GM21360 (cell line): Measurements from ENCODE around the gene PPP1R13B.

Experiments
- ATAC-seq: cut with Tn5 transposase; IDR thresholded peaks from one replicate; pipeline ENCODE4 v1.9.1; 2021; ENCODE audit warnings: mild to moderate bottlenecking, moderate library complexity; ENCODE audit not compliant: unreplicated experiment

Gene PPP1R13B

DNA sequence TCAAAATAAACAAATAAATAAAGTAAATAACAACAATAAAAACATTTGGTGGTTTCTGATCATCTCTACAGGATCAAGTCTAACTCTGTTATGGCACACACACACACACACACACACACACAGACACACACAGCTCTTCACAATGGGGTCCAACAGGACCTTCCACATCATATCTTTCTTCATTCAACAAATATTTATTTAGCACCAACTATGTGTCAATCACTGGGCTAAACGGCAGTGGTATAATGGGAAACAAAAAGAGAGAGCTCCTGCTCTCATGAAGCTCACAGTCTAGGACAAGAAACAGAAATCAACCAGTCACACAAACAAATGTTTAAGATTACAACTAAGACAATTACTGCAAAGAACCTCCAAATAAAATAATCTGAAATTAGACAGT, 9.3 kb downstream of the PPP1R13B start:
- no peak for ATAC-seq

DNA sequence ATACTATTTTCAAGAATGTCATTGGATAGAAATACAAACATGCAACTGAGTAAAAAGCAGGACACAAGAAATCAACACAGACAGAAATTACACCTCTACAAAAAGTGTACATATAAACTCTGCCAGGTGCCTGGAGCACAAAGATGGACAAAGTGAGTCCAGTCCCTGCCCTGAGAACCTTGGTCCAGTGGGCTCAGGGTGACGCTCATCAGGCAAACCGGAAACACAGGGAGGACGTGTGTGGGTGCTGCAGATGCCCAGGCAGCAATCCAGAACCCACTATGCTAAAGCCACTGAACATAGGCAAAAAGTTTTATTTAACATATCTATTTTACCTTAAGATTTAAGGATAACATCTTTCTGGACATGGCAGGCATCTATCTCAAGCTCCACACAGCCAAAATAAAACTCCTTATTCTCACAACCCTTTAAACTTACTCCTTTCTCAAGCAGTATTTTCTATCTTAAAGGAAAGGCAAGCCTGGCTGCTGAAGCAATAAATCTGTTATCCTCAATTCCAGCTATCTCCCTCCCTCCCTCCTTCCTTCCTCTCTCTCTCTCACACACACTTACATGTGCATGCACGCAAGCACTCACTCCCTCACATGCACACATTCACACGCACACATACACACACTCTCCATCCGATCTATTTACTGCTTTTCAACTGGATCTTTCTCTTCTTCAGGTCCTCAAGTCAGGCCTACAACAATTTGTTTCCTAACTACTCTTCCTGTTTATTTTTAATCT, 10.2 kb downstream of the PPP1R13B start:
- no peak for ATAC-seq

DNA sequence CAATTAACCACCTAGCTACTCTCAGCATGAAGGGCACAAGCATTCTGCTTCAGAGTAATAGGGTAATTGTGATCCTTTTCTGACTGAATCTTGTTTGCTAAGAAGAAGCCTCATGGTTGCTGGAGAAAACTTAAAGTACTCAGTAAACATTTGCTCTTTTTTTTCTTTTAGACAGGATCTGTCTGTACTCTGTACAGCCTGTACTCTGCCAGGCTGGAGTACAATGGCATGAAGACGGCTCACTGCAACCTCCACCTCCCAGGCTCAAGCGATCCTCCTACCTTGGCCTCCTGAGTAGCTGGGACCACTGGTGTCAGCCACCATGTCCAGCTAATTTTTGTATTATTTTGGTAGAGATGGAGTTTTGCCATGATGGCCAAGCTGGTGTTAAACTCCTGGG, 12.4 kb downstream of the PPP1R13B start:
- ATAC-seq: no peak

DNA sequence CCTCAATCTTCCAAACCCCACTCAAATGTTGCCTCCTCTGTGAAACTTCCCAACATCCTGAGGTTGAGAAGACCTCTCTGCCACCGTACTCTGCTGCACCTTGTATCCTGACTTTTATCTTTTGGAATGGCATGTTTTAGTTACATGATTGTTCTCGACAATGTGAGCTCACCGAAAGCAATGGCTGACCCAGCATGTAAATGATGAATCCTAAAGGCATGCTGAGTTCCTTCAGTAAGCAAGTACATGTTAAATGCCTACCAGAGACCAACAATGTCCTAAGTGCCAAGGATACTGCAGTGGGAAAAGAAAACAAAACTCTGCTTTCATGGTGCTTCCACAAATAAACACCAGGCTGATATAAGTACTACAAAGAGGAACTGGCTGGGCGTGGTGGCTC, 13.7 kb downstream of the PPP1R13B start:
- no peak for ATAC-seq

DNA sequence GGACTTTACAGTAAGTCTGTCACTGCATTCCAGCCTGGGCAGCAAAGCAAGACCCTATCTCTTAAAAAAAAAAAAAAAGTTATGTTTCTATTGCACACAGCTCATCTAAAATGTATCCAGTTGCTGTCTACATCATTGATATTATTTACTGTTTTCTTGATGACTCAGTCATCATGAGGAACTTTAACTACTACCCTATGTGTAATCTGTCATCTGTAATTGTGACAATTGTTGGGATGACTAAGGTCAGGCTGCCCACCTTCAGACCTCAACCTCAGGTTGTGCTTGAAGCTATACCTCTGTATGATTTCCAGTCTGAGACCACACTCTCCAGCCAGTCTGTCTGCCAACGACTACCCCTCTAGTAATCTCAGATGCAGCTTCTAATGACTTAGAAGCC, 15.3 kb downstream of the PPP1R13B start:
- ATAC-seq: no peak

DNA sequence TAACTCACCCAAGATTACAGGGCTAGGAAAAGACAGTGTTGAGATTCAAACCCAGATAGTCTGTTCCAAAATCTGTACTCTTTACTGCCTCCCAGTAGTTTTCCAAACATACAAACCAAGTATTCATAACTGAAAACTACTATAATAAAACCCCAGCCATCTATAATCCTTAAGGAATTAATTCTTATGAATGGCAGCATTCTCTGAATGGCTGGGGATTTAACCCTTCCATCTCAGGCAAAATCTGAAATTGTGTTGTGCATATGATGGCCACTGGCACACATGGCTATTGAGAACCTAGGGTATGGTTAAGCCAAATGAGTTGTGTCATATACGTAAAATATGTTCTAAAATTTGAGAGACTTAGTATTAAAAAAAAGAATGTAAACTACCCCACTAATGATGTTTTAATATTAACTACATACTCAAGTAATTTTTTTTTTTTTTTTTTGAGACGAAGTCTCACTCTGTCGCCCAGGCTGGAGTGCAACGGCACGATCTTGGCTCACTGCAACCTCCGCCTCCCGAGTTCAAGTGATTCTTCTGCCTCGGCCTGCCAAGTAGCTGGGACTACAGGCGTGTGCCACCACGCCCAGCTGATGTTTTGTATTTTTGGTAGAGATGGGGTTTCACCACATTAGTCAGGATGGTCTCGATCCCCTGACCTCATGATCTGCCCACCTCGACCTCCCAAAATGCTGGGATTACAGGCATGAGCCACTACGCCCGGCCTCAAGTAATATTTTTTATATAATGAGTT, 16.7 kb downstream of the PPP1R13B start:
- no peak for ATAC-seq

DNA sequence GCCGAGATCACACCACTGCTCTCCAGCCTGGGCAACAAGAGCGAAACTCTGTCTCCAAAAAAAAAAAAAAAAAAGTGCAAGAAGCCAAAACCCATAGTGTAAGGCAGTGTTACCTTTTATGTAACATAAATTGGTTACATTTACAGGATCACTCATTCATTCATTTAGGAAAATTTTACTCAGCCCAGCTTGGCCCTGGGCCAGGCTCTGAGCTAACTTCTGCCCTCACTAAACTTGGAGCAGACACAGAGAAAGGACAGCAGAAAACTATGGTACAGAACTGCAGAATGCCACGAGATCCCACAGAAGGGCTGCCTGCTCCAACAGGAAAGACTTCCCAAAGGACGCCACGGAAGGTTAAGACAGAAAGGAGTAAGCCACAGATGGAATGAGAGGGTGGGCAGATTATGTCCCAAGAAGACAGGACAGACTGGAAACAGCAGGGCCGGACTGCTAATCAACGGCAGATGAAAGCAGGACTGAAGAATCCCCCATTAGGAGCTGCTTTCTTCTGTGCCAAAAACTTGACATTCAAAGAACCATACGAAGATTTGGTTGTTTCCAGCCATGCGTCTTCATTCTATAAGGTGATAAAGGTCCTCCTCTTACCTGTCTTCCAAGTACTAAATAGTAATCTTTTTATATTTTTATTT, 18.9 kb downstream of the PPP1R13B start:
- ATAC-seq: no peak

DNA sequence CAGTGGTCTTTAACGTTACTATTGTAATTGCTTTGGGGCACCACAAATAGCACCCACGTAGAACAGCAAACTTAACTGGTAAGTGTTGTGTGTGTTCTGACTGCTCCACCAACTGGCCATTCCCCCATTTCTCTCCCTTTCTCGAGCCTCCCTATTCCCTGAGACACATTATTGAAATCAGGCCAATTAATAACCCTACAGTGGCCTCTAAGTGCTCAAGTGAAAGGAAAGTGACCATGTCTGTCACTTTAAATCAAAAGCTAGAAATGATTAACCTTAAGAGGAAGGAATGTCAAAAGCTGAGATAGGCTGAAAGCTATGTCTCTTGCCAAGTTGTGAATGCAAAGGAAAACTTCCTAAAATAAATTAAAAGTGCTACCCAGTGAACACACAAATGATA, 22.3 kb downstream of the PPP1R13B start:
- no peak for ATAC-seq

DNA sequence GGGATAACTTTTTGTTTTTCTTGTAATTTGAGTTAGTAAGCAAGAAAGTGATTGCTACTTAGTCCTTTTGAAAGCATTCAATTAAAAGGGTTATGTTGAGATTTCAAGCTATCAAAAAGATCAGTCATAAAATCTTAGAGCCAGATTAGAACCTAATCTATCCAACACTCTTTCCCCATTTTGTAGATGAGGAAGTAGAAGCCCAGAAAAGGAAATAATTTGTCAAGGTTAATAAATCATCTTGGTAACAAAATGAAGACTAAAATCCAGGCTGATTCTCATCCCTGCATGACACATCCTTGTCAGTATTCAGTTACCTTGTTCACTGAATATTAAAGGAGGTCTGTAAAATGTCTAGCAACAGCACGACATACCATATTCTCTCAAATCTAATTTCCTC, 26.5 kb downstream of the PPP1R13B start:
- no peak for ATAC-seq

DNA sequence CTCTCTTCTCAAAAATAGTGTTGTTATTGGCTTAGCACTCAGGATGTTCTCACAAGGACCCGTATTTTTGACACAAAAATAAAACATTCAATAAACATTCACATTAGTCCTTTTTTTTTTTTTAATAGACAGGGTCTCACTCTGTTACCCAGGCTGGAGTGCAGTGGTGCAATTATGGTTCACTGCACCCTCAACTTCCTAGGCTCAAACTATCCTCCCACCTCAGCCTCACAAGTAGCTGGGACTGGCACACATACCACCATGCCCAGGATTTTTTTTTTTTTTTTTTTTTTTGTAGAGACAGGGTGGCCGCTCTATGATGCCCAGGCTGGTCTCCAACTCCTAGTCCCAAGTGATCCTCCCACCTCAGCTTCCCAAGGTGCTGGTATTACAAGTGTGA, 27.0 kb downstream of the PPP1R13B start:
- no peak for ATAC-seq

DNA sequence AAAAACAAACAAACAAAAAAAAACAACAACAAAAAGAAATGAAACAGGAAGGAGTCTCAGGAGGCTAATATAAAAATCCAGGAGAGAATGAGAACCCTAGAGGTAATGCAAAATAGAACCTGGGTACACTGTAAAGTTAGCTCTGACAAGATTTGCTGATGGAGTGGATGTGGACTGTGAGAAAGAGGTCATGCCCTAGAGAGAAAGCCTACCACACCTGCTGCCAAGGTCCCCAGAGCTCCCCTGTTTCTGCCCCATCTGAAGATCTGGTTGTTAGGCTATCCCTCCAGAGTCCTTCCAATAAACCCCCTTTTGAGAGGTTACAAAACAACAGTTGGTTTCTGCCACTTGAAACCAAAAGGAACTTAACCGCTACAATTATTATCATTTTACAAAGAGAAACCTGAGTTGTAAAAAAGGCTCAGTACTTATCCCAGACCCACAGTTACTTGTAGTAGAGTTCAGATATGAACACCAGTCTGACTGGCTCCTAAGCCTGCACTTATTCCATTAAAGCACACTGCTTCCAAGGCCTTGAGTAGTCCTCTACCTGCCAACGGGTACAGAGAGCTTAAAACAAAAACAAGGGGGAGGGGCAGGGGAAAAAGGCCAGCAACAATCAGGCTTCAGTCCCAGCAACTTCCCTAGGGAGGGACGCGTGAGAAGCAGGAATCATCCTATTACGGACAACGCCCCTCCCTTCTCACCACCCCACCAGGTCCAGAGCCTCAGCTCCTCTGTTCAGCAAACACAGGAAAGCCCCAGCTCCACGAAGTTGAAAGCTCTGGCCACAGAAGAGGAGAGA, 27.7 kb downstream of the PPP1R13B start:
- no peak for ATAC-seq

DNA sequence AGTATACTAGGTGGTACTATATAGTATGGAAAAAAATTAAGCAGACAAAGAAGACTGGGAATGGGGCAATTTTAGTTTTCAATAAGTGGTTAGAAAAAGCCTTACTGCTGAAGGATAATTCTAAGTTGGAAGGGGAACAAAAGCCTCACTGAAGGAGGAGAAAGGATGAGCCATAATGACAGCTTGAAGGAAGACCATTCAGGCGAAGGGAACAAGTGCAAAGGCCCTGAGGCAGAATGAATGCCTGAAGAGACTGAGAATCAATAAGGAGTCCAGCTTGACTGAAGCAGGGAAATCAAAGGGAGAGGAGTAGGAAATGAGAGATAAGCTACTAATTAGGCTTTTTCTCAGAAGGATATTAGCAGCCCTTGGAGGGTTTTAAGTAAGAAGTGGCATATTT, 28.5 kb downstream of the PPP1R13B start:
- no peak for ATAC-seq

DNA sequence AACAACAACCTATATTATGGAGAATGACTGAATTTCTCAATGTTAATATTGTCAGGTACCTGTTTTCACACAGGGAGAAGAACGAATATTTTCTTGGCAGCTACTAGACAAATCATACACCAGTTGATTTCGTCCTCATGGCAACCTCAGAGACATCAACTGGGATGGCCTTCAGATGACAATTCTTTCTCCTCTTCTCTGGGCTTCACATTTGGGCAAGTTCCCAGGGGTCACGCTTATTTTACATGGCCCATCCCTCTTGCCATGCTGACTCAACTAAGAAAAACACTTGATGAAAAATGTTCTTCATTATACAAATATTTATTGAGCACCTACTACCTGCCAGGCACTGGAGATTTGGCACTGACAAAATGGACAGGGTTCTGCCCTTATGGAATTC, 29.0 kb downstream of the PPP1R13B start:
- ATAC-seq: no peak

DNA sequence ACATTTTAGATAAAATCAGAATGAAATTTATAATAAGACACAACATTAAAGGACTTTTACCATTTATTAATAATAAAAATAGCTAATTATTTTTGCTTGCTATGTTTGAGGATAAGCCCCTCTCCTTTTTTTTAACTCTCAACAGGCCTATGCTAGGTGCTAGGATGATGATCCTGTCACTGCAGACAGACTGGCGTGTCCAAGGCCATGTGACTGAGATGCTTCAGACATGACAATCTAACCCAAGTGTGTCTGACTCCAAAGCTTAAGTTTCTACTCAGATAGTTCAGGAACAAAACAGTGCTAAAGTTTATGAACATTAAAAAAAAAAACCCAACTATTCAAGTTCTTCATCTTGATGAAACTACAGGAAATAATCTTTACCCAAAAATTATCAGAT, 29.8 kb downstream of the PPP1R13B start:
- ATAC-seq: no peak

DNA sequence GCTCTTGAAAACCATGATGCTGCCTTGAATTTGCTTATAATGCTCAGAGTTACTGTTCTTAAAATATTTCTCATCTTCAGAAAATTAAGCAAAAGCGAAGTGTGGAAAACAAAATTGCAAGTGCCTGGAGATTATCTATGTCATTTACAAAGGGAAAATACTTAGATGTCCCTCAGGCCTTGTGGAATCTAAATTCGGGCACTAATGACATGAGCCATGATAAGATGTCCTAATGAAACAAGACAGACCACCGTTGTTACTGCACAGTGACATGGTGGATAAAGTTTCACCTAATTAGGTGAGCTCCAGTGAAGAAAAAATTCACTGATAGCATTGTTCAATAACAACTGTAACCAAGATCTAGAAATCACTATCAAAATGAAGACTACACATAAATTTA, 30.4 kb downstream of the PPP1R13B start:
- no peak for ATAC-seq

DNA sequence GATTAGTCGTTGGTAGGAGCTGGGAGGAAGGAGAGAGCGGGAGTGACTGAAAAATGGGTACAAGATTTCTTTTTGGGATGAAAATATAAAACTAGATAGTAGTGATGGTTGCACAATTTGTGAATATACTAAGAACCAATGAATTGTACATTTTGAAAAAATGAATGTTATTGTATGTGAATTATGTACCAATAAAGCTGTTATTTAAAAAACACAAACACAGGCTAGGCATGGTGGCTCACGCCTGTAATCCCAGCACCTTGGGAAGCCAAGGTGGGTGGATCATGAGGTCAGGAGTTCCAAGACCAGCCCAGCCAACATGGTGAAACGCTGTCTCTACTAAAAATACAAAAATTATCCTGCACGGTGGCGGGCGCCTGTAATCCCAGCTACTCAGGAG, 32.1 kb downstream of the PPP1R13B start:
- no peak for ATAC-seq

DNA sequence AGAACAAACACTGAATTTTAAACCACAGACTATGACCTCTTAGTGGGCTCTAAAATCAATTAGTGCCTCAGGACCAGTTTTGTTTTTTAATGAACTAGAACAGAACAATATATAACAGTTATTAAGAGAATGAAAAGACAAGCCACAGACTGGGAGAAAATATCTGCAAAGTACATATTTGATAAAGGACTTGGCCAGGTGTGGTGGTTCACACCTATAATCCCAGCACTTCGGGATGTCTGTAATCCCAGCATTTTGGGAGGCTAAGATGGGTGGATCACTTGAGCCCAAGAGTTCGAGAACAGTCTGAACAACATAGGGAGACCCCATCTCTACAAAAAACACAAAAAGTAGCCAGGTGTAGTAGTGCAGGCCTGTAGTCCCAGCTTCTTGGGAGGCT, 36.2 kb downstream of the PPP1R13B start:
- ATAC-seq: no peak

DNA sequence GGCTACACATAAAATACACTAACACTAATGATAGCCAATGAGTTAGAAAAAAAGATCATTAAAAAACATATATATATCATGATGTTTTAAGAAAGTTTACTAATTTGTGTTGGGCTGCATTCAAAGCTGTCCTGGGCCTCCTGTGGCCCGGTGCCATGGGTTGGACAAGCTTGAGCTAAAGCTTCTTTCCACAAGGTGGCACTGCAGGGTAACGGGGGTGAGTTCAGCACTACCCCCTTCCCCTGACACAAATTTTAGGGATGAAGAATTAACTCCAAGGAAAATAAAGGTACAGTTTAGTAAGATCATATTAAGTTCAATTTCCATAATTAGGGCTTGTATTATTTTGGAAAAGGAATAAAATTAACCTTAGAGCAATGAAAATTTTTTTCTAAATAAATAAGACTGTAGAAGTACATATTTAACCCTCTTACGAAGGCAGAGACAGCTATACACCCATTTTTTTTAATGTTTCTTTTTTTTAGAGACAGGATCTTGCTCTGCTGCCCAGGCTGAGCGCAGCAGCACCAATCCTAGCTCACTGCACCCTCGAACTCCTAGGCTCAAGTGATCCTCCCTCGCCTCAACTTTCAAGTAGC, 38.9 kb downstream of the PPP1R13B start:
- no peak for ATAC-seq

DNA sequence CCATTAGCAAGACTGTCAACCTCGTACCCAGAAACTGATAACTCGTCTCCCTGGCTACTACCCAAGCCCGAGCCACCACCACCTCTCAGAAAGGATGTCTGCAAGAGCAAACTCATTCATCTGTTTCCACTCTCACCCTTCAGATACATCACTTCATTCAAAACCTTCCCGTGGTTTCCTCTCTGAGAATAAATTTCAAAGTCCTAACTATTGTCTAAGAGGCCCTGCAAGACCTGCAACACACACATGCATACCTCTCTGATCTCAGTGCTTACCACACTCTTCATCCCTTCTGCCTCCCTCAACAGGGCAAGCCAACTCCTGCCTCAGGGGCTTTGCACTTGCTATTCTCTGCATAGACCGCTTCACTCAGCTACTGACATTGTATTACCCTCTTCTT, 40.6 kb downstream of the PPP1R13B start:
- ATAC-seq: peak; percentile 57

DNA sequence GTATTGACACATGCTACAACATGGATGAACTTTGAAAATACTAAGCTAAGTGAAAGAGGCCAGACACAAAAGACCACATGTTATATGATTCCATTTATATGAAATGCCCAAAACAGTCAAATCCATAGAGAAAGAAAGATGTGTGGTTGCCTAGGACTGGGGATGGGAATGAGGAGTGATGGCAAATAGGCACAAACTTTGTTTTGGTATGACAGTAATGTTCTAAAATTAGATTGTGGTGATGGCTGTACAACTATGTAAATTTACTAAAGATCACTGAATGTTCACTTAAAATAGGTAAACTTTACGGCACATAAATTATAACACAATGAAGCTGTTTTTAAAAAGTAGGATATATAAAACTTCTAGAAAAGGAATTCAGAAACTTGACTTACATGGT, 41.7 kb downstream of the PPP1R13B start:
- no peak for ATAC-seq

DNA sequence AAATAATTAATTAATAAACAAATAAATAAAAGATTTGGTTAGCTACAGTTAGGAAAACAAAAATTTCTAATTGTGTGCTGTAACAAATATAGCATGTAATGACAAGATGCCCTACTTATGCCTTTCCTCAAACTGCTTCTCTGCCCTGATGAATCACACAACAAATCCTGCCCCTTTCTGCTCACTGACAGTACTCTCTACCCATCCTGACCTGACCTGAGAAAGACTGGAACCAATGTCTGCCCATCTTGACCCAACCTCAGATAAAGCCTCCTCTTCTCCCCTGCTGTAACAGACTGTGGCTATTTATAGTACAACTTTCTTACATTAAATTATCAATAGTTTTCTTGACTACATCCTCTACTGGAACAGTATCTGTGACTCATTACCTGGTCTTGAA, 43.7 kb downstream of the PPP1R13B start:
- ATAC-seq: no peak
